ENCODE data around the gene NOXO1.
"Not testable (repeated sequence)": the region's sequence is repeated elsewhere in the genome, so short reads cannot be mapped to it uniquely, and the experiment has no call there.

NOXO1 gene

DNA sequence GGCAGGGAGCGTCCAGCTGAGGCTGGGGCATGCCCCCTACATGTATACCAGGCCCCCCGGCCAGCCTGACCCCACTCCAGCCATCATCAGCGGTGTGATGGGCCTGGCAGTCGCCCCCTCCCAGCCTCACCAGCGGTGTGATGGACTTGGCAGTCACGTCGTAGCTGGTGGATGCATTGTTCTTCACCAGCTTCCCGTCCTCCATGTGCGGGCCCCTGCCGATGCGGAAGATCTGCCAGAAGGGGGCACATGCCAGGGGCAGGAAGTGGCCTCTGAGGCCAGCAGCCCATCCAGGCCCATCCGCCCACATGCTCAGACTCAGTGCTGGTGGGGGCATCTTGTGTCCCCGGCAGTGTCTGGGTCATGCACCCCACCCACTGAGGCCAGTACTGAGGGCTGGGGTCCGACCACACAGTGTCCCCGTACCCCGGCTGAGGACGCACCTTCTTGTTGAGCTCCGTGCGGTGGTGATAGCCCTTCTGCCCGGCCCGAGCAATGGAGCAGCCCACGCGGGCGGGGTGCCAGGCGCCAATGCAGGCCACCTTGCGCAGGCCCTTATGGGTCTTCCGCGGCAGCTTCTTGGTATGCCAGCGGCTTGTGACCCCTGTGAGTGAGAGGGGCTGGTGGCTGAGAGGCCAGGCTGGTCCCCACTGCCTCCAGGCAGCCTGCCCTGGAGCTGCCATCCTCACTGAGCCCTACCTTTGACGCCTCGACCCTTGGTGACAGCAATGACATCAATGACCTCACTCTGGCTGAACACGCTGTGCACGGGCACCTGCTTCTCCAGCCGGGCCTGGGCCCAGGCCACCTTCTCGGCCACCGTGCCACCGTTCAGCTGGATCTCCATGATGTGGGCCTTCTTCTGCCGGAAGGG, 34.5 kb downstream of the NOXO1 start:
- no peak for DNase-seq
- no peak for TF ChIP-seq GATA1 (IDR thresholded peaks at IDR 0.05; ENCODE audit: low read depth, low read length)
- TF ChIP-seq POLR2A (IDR thresholded peaks at IDR 0.05; ENCODE audit: low read length), result no peak

DNA sequence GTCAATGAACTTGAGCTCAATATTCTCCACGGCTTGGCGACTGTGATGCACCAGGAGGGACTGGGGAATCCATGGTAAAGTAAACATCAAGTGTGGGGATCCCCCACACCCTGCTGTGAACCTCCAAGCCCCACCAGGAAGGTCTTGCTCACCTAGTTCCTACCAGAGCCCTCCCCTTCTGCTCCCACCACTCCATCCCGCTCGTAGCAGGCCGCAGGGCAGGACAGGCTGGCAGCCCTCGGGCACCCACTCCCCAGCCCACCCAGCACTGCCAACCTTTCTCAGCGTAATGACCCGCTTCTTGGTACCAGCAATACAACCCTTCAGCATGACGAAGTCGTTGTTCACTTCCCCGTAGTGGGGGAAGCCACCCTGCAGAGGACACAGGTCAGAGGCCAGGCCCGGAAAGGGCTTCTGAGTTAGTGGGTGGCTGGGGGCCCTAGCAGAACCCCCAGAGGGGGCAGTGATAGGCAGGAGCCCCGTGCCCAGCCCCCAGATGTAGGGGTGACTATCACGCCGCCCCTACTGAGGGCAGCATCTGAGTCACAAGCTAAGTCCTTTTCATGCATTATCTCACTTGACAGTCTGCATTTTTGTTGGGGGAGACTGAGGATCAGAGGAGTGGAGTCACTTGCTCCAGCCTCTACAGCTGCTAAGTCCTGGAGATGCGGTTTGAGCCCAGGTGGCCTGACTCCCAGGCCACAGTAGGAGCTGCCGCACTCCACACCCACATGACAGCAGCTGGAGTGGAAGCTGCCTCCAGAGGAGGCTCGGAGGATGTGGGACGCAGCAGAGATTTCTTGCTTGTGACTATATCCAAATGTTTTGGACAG, 35.5 kb downstream of the NOXO1 start:
- TF ChIP-seq GATA1 (IDR thresholded peaks at IDR 0.05; ENCODE audit: low read depth, low read length) (no peak), POLR2A (IDR thresholded peaks at IDR 0.05; ENCODE audit: low read length) (no peak)
- DNase-seq, result no peak

DNA sequence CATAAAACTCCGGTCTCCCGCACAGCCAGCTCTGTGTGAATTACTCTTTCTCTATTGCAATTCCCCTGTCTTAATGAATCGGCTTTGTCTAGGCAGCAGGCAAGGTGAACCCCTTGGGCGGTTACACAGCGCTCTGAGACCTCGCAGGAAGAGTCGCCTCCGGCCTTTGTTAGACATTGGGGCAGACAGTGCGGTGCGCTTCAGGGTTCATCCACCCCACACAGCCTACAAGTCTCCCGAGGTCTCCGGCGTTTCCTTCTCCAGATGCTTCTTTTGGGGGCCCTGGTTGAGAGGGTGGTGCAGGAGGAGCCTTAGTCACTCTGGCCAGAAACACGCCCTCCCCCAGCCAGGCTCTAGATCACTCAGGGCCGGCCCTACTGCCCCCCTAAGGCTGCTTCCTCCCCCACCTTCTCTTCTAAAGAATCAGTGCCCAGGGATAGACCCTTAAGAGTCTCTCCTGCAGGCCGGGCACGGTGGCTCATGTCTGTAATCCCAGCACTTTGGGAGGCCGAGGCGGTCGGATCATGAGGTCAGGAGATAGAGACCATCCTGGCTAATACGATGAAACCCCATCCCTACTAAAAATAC, 36.6 kb downstream of the NOXO1 start:
- no peak for DNase-seq
- TF ChIP-seq GATA1 (IDR thresholded peaks at IDR 0.05; ENCODE audit: low read depth, low read length), result no peak
- TF ChIP-seq POLR2A (IDR thresholded peaks at IDR 0.05; ENCODE audit: low read length), result no peak

DNA sequence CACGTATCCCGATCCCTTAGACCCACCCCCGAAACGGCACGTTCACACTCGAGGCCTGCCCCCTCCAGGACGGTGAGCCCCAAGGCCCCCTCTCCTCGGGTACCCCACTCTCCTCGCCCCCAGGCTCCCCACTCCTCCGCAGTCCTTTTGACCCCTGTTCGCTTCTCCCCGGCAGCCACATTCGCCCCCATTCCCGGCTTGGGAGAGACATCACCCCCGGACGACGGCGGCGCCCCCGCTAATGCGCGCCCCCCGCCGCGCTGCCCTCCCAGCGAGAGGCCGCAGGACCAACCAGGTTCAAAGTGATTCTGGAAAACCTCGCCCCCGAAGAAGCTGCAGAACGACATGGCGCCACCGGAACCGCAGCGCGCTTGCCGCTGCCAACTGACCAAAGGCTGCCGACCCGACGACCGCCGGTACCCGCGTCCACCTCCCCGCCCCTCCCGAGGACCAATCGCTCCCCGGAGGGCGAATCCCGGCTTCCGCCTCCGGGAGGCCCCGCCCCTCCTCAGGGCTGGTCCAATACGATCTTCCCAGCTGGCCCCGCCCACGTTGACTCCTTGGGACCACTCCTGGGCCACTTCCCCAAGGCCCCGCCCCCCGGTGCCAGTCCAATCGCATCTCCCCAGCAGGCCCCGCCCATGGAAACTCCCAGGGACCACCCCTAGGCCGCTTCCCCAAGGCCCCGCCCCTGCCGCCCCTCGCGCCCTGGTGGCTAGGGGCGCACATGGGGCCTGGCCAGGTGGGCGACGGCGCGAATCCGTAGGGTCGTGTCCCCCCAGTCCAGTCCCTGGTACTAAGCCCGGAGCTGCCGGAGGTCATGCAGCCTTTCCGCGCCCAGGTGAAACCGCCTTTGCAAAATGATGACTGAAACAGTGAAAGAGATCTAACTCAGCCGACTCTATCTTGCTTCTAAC, 38.2 kb downstream of the NOXO1 start, which contains the start of gene MSRB1:
TSS of gene MSRB1 (minus strand) at position 390 of the 917 bp plus-strand sequence. CDS start at position 347, 43 bp downstream.
- TF ChIP-seq GATA1 (IDR thresholded peaks at IDR 0.05; ENCODE audit: low read depth, low read length), result no peak
- peak; percentile 64 for TF ChIP-seq POLR2A (IDR thresholded peaks at IDR 0.05; ENCODE audit: low read length)
- peak; percentile 95 for DNase-seq

DNA sequence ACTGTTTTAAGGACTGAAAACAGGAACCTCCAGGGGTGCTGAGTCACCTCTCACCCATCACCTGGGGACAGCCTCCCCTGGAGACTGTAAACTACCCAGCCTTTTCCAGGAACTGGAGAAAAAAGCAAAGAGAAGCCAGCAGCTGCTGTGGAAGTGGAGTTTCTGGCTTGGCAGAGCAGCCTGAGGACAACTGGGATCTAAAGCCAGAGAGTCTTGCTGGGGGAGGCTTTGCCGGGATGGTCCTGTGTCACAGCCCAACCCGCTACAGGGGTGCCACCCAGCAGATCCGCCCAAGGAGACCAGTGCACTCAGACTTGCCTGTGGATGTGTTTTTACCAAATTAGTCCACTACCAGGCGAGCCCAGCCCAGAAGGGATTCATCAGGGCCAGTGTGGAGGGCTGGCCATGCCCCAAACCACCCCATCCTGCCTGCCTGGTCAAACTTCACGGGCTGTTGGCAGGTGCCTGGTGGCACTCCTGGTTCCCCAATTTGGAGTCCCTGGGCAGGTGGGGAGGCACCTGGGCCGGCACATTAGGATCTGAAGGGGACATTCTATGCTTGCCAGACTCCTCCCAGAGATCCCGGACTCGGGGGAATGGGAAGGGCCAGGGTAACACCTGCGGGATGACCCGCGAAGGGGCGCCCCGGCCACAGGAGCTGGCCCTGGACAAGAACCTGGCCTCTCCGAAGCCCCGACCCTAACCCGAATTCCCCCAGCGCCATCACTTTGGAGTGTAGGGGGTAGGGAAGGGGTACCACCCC, 39.0 kb downstream of the NOXO1 start:
- no peak for DNase-seq
- no peak for TF ChIP-seq POLR2A (IDR thresholded peaks at IDR 0.05; ENCODE audit: low read length)
- no peak for TF ChIP-seq GATA1 (IDR thresholded peaks at IDR 0.05; ENCODE audit: low read depth, low read length)

DNA sequence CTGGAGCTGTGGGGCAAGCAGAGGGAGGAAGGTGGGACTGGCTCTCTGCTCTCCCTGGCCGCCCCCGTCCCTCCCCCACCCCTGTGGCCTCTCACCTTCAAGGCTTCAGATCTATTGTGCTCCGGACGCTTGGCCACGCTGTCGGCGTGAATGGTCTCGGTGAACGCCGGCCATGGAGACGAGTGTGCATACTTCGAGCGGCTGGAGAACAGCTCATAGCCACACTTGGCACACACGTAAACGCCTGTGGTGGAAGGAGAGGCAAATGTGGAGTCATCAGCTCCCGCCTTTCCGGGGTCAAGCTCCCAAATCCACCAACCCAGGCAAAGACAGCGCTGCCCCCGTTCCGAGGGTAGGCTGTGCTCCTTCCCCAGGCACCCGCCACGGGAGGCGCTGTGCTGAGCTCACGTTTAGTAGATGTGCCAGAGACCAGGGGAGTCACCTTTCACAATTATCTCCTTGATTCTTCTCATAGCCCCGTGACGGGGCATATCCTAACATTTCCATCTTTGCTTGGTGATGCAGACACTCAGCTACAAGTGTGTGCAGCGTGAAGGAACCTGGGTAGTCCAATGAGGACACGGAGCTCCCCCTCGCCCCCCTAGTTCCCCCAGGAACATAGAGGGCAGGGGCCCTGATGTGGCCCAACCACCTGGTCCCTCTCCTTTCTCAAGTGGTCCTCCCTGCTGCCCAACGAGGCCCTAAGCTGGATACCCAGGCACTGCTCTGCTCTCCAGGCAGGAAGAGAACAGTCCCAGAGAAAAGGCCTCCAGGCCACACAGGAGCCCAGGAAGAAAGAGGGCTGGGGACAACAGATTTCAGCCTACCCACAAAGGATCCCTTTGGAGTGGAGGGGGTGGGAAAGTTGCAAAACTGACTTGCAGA, 39.9 kb downstream of the NOXO1 start:
- DNase-seq, result no peak
- TF ChIP-seq GATA1 (IDR thresholded peaks at IDR 0.05; ENCODE audit: low read depth, low read length) (no peak), POLR2A (IDR thresholded peaks at IDR 0.05; ENCODE audit: low read length) (no peak)

DNA sequence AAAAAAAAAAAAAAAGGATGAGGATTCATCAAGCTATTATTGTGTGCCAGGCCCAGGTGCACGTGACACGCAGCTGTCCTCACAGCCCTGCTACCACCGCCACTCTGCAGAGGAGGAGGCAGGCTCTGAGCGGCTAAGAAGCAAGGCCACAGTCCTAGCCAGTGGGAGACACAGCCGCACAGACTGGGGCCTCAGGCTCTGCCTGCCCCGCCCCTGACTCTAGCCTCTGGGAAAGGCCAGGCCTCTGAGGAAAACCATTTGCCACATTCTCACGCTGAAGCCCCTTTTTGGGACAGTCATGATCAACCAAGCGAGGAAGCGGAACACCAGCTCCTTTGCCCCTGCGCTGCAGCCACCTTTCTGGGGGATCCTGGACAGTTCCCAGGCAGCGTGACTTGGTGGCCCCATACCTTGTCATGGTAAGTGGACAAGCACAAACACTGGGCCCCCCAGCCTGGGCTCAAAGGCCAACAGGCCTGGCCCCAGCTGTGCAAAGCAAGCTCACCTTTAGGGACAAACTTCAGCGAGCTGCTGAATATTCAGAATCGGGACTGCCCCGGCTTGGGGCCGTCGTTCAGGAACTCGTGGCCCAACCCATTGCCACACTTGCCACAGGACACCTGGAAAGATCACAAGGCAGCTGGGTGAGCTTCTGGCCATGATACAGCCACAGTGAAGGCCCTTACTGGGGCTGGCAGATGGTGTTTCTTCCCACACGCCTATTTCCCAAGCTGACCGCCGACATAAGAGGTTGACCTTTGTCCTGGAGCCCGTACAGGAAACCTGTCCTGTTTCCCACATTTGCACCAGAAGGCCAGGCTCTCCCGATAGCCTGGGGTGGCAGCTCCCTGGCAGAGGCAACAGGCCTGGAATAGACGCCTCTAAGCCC, 40.8 kb downstream of the NOXO1 start:
- DNase-seq, result no peak
- TF ChIP-seq POLR2A (IDR thresholded peaks at IDR 0.05; ENCODE audit: low read length), result no peak

DNA sequence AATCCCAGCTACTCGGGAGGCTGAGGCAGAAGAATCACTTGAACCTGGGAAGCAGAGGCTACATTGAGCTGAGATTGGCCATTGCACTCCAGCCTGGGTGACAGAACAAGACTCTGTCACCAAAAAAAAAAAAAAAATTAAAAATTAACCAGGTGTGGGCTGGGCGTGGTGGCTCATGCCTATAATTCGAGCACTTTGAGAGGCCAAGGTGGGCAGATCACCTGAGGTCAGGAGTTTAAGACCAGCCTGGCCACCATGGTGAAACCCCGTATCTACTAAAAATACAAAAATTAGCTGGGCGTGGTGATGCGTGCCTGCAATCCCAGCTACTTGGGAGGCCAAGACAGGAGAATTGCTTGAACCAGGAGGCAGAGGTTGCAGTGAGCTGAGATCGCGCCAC, 41.4 kb downstream of the NOXO1 start:
- DNase-seq, result not testable (repeated sequence)

DNA sequence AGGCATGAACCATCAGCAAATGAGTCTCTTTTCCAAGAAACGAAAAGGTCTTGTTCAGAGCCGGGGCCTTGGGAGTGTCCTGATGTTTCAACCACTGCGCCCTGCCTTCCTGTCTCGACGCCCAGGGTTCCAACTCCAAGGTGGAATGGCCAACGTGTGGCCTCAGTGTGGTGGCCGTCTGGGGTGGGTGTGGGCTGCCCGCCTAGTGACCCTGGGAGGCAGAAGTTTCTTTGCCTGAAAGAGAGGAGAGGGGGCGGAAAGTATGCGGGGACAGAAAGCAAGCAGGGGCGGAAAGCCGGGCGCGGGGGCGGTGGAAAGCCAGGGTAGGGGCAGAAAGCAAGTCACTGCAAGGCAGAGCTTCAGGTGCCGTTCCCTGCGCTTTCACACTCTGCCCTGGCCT, 42.4 kb downstream of the NOXO1 start:
- no peak for DNase-seq
- TF ChIP-seq POLR2A (IDR thresholded peaks at IDR 0.05; ENCODE audit: low read length) (no peak), GATA1 (IDR thresholded peaks at IDR 0.05; ENCODE audit: low read depth, low read length) (no peak)

DNA sequence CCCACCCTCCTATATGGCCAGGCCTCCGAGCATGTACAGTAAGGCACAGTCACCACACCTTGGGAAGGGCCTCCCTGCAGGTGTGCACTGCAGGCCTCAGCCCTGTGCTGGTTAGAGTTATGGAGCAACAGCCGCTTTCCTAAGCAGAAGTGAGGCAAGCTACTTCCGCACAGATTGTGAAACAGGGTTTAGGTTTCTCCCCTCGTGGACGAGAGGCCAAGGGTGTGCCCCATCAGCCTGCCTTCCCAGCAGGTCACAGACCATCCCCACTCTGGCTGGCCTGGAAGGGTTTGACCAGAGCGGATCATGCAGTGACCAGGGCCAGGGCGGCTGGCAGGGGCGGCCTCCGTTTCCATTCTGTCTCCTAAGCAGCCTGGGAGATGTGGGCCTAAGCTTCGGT, 43.0 kb downstream of the NOXO1 start:
- DNase-seq, result no peak
- TF ChIP-seq POLR2A (IDR thresholded peaks at IDR 0.05; ENCODE audit: low read length), result no peak
- no peak for TF ChIP-seq GATA1 (IDR thresholded peaks at IDR 0.05; ENCODE audit: low read depth, low read length)

DNA sequence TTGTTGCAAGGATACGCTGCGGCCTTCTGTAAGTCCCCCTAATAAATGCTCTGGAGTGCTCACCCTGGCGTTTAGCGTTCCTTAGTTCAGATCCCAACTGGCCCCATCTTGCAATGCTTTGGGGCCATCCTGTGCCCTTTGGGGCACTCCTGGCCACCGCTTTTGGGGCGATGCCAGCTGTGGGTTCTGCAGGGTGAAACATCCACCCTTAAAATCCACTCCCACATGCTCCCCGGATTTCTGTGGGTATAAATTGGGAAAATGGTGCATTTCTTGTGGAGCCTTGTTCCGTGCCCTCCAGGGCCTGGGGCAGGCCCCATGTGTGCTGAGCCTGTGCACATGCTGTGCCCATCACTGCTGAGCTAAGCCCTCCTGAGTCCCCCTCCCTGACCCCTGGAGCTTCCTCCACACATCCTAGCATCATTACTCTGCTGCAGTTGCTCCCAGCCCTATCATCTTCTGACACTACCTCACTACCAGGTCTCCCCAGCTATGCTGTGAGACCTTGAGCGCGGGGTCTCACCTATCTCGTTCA, 44.3 kb downstream of the NOXO1 start:
- TF ChIP-seq POLR2A (IDR thresholded peaks at IDR 0.05; ENCODE audit: low read length), result no peak
- TF ChIP-seq GATA1 (IDR thresholded peaks at IDR 0.05; ENCODE audit: low read depth, low read length), result no peak
- no peak for DNase-seq
